ENCODE measurements around the gene TMEM253. TPM values are rescaled to one million over a fixed set of nuclear protein-coding genes. Genes with fewer than 3 reads are reported as not detected.

Gene TMEM253
- polyA plus RNA-seq, 1 of the 3 experiments (the other 2 are of a cell fraction) = 0.82 TPM

DNA sequence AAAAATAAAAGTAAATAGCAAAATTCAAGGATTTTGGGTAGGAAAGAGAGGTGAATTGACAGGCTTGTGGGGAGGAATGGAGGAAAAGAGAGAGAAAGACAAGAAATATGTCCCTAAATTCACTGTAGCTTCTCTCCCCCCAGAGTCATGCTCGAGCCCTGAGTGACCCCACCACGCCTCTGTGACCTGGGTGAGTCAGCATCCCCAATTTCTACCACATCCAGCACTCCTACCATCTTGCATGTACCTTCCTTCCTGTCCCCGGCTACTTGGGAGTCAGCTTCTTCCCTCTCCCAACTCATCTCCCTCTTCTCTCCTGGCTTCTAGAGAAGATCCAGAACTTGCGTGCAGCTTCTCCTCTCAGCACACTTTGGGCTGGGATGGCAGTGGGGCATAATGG, 12.2 kb upstream of the TMEM253 start:
- ChIA-PET POLR2A (interaction anchor here (1.1 to 1.8 kb wide), 4 partner anchors 7 to 18 kb away, joined by 3 to 11 read pairs (median 5); partner anchors contain the start of genes ARHGEF40 and ZNF219), CTCF (interaction anchor here (0.6 to 8.6 kb wide), 7 partner anchors 6 to 282 kb away, joined by 3 to 79 read pairs (median 68); partner anchors contain the start of genes ARHGEF40 and ZNF219)
- Histone ChIP-seq H3K27me3 (ENCODE audit: insufficient read depth) (no peaks in the 10 kb centered on the region), H4K20me1 (ENCODE audit: insufficient read depth) (peaks cover 6% of the 10 kb centered on the region; the same call in 1 of the 2 replicates), H3K36me3 (replicated peaks in 1 of 2; ENCODE audit: control insufficient read depth in 1 of 2, insufficient read depth in 2 of 2, low read length in 1 of 2) (peaks cover 50 to 83% of the 10 kb centered on the region in 2 experiments), H3K4me3 (ENCODE audit: low read depth in 2 of 2, low read length in 1 of 2) (no peak overlapping the region), H3K9me2 (no peaks in the 10 kb centered on the region), H3K9me3 (no peaks in the 10 kb centered on the region), H3F3A (replicated peaks; ENCODE audit: insufficient read depth) (peaks cover 54% of the 10 kb centered on the region), H3K79me2 (ENCODE audit: insufficient read depth) (peaks cover 5% of the 10 kb centered on the region; the same call in 1 of the 2 replicates), H3K4me2 (no peak overlapping the region), H2AFZ (ENCODE audit: low read depth) (no peak overlapping the region), H3K27ac (ENCODE audit: low read depth in 2 of 2, low read length in 1 of 2) (peak overlapping the region in 1 of 2 experiments; percentile 89; a peak in 2 of 4 replicates), H3K4me1 (ENCODE audit: control insufficient read depth in 1 of 2, insufficient read depth in 2 of 2, low read depth in 1 of 2, low read length in 1 of 2) (peaks cover 9 to 26% of the 10 kb centered on the region in 2 experiments; a peak in 3 of 4 replicates), H3K9ac (no peak overlapping the region)
- WGBS (ENCODE audit: low lambda C conversion rate) = 83% methylated on average over 3 of the region's 4 CpGs
- TF ChIP-seq ELF1 (IDR thresholded peaks at IDR 0.05) (no peak), SMC3 (IDR thresholded peaks at IDR 0.05; ENCODE audit: low read depth, low read length) (no peak), TAF1 (IDR thresholded peaks at IDR 0.05; ENCODE audit: borderline replicate concordance, low read depth, low read length) (no peak), CHD2 (IDR thresholded peaks at IDR 0.05; ENCODE audit: low read length, partially characterized antibody) (no peak), GATA2 (CRISPR knock-in tag; IDR thresholded peaks at IDR 0.05) (no peak), EZH2phosphoT487 (IDR thresholded peaks at IDR 0.05; ENCODE audit: borderline replicate concordance, low read depth) (no peak), RXRA (IDR thresholded peaks at IDR 0.05; ENCODE audit: borderline replicate concordance, low read depth) (no peak), FOSL2 (IDR thresholded peaks at IDR 0.05; ENCODE audit: borderline replicate concordance, low read depth) (no peak), TCF12 (IDR thresholded peaks at IDR 0.05) (no peak), SIN3A (IDR thresholded peaks at IDR 0.05; ENCODE audit: borderline replicate concordance, low read depth, low read length) (no peak), FOXJ3 (CRISPR knock-in tag; IDR thresholded peaks at IDR 0.05) (no peak), RCOR1 (IDR thresholded peaks at IDR 0.05; ENCODE audit: low read length) (no peak), JUND (IDR thresholded peaks at IDR 0.05) (no peak), YY1 (IDR thresholded peaks at IDR 0.05; ENCODE audit: low read depth) (no peak), TEAD4 (IDR thresholded peaks at IDR 0.05; ENCODE audit: borderline replicate concordance, insufficient read depth) (no peak)
- TF ChIP-seq, protein P1, sequence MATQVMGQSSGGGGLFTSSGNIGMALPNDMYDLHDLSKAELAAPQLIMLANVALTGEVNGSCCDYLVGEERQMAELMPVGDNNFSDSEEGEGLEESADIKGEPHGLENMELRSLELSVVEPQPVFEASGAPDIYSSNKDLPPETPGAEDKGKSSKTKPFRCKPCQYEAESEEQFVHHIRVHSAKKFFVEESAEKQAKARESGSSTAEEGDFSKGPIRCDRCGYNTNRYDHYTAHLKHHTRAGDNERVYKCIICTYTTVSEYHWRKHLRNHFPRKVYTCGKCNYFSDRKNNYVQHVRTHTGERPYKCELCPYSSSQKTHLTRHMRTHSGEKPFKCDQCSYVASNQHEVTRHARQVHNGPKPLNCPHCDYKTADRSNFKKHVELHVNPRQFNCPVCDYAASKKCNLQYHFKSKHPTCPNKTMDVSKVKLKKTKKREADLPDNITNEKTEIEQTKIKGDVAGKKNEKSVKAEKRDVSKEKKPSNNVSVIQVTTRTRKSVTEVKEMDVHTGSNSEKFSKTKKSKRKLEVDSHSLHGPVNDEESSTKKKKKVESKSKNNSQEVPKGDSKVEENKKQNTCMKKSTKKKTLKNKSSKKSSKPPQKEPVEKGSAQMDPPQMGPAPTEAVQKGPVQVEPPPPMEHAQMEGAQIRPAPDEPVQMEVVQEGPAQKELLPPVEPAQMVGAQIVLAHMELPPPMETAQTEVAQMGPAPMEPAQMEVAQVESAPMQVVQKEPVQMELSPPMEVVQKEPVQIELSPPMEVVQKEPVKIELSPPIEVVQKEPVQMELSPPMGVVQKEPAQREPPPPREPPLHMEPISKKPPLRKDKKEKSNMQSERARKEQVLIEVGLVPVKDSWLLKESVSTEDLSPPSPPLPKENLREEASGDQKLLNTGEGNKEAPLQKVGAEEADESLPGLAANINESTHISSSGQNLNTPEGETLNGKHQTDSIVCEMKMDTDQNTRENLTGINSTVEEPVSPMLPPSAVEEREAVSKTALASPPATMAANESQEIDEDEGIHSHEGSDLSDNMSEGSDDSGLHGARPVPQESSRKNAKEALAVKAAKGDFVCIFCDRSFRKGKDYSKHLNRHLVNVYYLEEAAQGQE (IDR thresholded peaks at IDR 0.05; ENCODE audit: low read depth, low read length) = no peak
- TF ChIP-seq, protein P2, sequence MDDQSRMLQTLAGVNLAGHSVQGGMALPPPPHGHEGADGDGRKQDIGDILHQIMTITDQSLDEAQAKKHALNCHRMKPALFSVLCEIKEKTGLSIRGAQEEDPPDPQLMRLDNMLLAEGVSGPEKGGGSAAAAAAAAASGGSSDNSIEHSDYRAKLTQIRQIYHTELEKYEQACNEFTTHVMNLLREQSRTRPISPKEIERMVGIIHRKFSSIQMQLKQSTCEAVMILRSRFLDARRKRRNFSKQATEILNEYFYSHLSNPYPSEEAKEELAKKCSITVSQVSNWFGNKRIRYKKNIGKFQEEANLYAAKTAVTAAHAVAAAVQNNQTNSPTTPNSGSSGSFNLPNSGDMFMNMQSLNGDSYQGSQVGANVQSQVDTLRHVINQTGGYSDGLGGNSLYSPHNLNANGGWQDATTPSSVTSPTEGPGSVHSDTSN (IDR thresholded peaks at IDR 0.05) = no peak
- TF ChIP-seq, protein P3, sequence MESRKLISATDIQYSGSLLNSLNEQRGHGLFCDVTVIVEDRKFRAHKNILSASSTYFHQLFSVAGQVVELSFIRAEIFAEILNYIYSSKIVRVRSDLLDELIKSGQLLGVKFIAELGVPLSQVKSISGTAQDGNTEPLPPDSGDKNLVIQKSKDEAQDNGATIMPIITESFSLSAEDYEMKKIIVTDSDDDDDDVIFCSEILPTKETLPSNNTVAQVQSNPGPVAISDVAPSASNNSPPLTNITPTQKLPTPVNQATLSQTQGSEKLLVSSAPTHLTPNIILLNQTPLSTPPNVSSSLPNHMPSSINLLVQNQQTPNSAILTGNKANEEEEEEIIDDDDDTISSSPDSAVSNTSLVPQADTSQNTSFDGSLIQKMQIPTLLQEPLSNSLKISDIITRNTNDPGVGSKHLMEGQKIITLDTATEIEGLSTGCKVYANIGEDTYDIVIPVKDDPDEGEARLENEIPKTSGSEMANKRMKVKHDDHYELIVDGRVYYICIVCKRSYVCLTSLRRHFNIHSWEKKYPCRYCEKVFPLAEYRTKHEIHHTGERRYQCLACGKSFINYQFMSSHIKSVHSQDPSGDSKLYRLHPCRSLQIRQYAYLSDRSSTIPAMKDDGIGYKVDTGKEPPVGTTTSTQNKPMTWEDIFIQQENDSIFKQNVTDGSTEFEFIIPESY (IDR thresholded peaks at IDR 0.05; ENCODE audit: borderline replicate concordance, low read depth) = no peak
- TF ChIP-seq, protein P4, sequence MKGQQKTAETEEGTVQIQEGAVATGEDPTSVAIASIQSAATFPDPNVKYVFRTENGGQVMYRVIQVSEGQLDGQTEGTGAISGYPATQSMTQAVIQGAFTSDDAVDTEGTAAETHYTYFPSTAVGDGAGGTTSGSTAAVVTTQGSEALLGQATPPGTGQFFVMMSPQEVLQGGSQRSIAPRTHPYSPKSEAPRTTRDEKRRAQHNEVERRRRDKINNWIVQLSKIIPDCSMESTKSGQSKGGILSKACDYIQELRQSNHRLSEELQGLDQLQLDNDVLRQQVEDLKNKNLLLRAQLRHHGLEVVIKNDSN (IDR thresholded peaks at IDR 0.05; ENCODE audit: borderline replicate concordance, low read depth) = no peak
- peak; percentile 14 for DNase-seq
